Parathyroid adenoma (tissue), 2 donors: ENCODE measurements around the gene DARS1.

Experiments
- H2AFZ ChIP-seq: fragments of 300-600 bp; sonication (generic); one replicate; pipeline ENCODE4 v1.7.0; 2017; ENCODE audit warnings: antibody characterized with exemption, mild to moderate bottlenecking
- H3K27ac ChIP-seq: fragments of 300-600 bp; sonication (generic); one replicate; pipeline ENCODE4 v1.7.0; 2017
- H3K27me3 ChIP-seq: fragments of 300-600 bp; sonication (generic); one replicate; pipeline ENCODE4 v1.7.0; 2017; ENCODE audit warnings: low read length; ENCODE audit not compliant: control insufficient read depth, insufficient read depth
- H3K36me3 ChIP-seq: fragments of 300-600 bp; sonication (generic); one replicate; pipeline ENCODE4 v1.7.0; 2017; ENCODE audit warnings: low read length; ENCODE audit not compliant: control insufficient read depth, insufficient read depth
- H3K4me1 ChIP-seq: fragments of 300-600 bp; sonication (generic); one replicate; pipeline ENCODE4 v1.7.0; 2017; ENCODE audit warnings: control low read depth
- H3K4me2 ChIP-seq: fragments of 300-600 bp; sonication (generic); one replicate; pipeline ENCODE4 v1.7.0; 2017; ENCODE audit warnings: low read length
- H3K4me3 ChIP-seq: fragments of 300-600 bp; sonication (generic); one replicate; pipeline ENCODE4 v1.7.0; 2017; ENCODE audit warnings: low read depth, low read length
- H3K79me2 ChIP-seq: fragments of 300-600 bp; sonication (generic); one replicate; pipeline ENCODE4 v1.7.0; 2017; ENCODE audit warnings: control low read depth
- H3K9ac ChIP-seq: fragments of 300-600 bp; sonication (generic); one replicate; pipeline ENCODE4 v1.7.0; 2017; ENCODE audit warnings: mild to moderate bottlenecking
- H3K9me3 ChIP-seq: fragments of 300-600 bp; sonication (generic); one replicate; pipeline ENCODE4 v1.7.0; 2017; ENCODE audit warnings: low read length; ENCODE audit not compliant: control insufficient read depth
- TF ChIP-seq, protein P1 (sequence below): fragments of 300-600 bp; sonication (generic); IDR thresholded peaks from one replicate; pipeline ENCODE4 v1.7.0; 2017; ENCODE audit warnings: antibody characterized with exemption, mild to moderate bottlenecking
- donor health status: primary hyperparathyroidism.

DARS1 gene

DNA sequence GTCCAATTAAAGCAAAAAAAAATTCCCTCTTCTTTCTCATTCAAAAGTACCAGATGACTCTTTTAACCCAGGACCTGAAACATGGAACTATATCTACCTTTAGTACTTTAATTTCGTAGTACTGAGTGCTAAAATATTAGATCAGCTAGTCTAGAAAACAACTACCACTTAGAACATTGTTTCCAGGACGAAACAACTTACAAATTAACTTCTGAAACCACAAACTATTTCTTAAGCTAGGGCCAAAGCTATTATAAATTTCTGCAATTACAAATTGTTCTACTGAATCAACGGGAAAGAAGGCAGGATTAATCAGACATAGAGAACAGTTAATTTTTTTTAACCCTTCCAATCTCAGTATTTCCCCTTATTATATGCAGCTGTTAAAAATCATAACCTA is 39.9 kb downstream of the DARS1 start:
- Histone ChIP-seq H3K9me3 (no peaks in the 10 kb centered on the region), H3K9ac (no peak overlapping the region), H3K27me3 (no peaks in the 10 kb centered on the region), H3K36me3 (no peaks in the 10 kb centered on the region), H3K27ac (no peak overlapping the region), H3K4me3 (no peak overlapping the region), H3K79me2 (peaks cover 11% of the 10 kb centered on the region), H2AFZ (no peak overlapping the region), H3K4me1 (peaks cover 6% of the 10 kb centered on the region), H3K4me2 (no peak overlapping the region)
- TF ChIP-seq, protein P1, sequence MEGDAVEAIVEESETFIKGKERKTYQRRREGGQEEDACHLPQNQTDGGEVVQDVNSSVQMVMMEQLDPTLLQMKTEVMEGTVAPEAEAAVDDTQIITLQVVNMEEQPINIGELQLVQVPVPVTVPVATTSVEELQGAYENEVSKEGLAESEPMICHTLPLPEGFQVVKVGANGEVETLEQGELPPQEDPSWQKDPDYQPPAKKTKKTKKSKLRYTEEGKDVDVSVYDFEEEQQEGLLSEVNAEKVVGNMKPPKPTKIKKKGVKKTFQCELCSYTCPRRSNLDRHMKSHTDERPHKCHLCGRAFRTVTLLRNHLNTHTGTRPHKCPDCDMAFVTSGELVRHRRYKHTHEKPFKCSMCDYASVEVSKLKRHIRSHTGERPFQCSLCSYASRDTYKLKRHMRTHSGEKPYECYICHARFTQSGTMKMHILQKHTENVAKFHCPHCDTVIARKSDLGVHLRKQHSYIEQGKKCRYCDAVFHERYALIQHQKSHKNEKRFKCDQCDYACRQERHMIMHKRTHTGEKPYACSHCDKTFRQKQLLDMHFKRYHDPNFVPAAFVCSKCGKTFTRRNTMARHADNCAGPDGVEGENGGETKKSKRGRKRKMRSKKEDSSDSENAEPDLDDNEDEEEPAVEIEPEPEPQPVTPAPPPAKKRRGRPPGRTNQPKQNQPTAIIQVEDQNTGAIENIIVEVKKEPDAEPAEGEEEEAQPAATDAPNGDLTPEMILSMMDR = no peak

DNA sequence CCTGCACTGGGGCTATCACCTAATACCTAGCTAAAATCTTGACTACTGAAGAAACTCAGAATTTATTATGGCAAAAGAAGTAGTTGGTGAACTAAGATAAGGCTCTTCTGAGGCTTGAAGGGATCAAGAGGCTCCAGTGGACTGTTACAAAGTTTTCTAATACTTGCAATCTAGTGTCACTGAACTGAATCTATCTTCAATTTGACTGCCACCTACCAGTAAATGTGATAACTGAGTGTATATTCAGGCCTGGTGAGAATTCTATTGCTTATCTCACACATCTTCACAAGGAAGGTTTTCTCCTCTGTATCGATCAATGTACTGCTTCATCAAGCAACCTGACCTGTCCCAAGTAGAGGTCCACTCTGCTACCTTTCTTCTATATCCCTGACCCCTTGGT is 40.8 kb downstream of the DARS1 start:
- H3K4me3 ChIP-seq = no peak overlapping the region
- H2AFZ ChIP-seq = no peak overlapping the region
- H3K27me3 ChIP-seq = no peaks in the 10 kb centered on the region
- peaks cover 2% of the 10 kb centered on the region for H3K4me1 ChIP-seq
- H3K9ac ChIP-seq = no peak overlapping the region
- H3K4me2 ChIP-seq = no peak overlapping the region
- H3K79me2 ChIP-seq = peaks cover 15% of the 10 kb centered on the region
- no peaks in the 10 kb centered on the region for H3K36me3 ChIP-seq
- no peaks in the 10 kb centered on the region for H3K9me3 ChIP-seq
- H3K27ac ChIP-seq = no peak overlapping the region
- TF ChIP-seq, protein P1 = no peak

DNA sequence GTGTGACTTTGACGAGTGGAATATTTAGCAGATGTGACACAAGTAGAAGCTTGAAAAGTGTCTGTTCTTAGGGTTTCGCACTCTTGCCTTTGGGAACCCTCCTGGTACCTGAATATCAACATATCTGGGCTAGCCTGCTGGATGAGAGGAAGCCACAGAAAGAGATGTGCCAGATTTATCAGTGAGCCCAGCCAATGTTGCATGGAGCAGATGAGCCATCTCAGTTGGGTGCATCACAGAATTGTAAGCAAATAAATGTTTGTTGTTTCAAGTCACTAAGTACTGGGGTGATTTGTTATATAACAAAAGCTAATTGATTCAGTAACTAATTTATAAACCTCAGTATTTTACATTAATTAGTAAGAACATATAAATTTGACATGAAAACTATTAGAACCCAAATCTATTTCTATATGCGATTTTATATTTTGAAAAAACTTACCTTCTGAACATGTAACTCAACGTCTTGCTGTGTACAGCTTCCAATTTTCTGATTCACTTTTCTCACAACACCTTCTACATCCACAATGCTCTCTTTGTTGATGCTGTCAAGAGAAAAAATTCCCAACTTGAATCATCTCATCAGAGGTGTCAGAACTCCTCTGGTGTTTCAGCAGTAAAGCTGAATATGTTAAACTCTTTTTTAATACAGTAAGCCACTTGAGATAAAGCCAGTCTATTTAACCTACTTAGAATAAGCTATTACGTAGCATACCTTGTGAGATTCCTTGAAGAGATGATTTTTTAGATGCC is 42.3 kb downstream of the DARS1 start:
- Histone ChIP-seq H2AFZ (no peak overlapping the region), H3K79me2 (peaks cover 11% of the 10 kb centered on the region), H3K4me3 (no peak overlapping the region), H3K9ac (no peak overlapping the region), H3K9me3 (no peaks in the 10 kb centered on the region), H3K4me2 (no peak overlapping the region), H3K27me3 (no peaks in the 10 kb centered on the region), H3K27ac (no peak overlapping the region), H3K36me3 (no peaks in the 10 kb centered on the region), H3K4me1 (no peaks in the 10 kb centered on the region)
- TF ChIP-seq, protein P1 = no peak

DNA sequence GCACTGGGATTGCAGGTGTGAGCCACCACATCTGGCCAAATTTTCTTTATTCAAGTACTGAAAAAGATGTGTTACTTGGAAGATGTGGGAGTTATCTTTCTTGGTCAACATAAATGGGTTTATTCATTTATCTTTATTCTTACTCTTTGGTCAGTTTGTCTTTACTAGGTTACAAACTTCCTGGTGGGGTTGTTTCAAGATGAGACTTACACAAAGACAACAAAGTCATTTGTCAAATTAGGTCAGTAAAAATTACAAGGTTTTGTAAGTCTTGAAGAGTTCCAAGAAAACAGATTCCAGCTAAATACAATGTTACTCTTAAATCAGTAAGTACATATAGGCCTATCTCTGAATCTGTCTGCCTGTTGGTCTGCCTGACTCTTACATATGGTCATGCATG is 48.9 kb downstream of the DARS1 start:
- no peak overlapping the region for H2AFZ ChIP-seq
- no peak overlapping the region for H3K4me3 ChIP-seq
- no peaks in the 10 kb centered on the region for H3K4me1 ChIP-seq
- no peaks in the 10 kb centered on the region for H3K36me3 ChIP-seq
- H3K9me3 ChIP-seq = no peaks in the 10 kb centered on the region
- H3K27ac ChIP-seq = no peak overlapping the region
- H3K4me2 ChIP-seq = no peak overlapping the region
- no peak overlapping the region for H3K9ac ChIP-seq
- TF ChIP-seq, protein P1 = no peak
- H3K27me3 ChIP-seq = no peaks in the 10 kb centered on the region
- peaks cover 8% of the 10 kb centered on the region for H3K79me2 ChIP-seq

DNA sequence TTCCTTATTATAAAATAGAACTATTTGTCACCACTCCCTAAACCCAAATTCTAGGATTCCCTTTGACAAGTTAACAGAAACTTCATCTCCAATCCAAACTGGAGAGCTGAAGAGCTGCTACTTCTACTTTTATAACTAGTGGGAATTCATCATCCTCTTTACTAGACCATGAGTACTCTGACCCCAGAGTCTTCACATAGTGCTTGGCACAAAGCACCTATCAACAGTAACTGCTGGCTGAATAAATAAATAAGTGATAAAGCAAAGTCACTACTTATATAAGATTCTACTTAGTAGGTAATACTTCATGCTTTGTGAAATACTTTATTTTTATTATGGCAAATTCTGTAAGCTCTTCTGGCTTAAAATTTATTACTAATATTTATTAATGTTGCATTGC is 49.5 kb downstream of the DARS1 start:
- Histone ChIP-seq H3K27ac (no peak overlapping the region), H2AFZ (no peak overlapping the region), H3K27me3 (no peaks in the 10 kb centered on the region), H3K9ac (no peak overlapping the region), H3K4me1 (no peaks in the 10 kb centered on the region), H3K4me3 (no peak overlapping the region), H3K9me3 (no peaks in the 10 kb centered on the region), H3K36me3 (no peaks in the 10 kb centered on the region), H3K79me2 (peaks cover 6% of the 10 kb centered on the region), H3K4me2 (no peak overlapping the region)
- TF ChIP-seq, protein P1 = no peak
